ENCODE data around the gene RAB27A.

Gene RAB27A

GRCh38 chr15:55334371-55334770, 44.8 kb upstream of the RAB27A start:
- Histone ChIP-seq H4K20me1 (ENCODE audit: insufficient read depth, low read length) (no peaks in the 10 kb centered on the region), H3K9me2 (replicated peaks; ENCODE audit: insufficient read depth, low read length) (no peaks in the 10 kb centered on the region), H3K27ac (ENCODE audit: low read length) (no peak overlapping the region), H3K9ac (ENCODE audit: low read length) (no peak overlapping the region), H3K4me3 (ENCODE audit: low read length) (no peak overlapping the region), H2AFZ (ENCODE audit: low read length) (no peak overlapping the region), H3F3A (ENCODE audit: insufficient read depth, low read length) (no peaks in the 10 kb centered on the region), H3K9me3 (replicated peaks; ENCODE audit: insufficient read depth, low read length) (no peaks in the 10 kb centered on the region), H3K27me3 (replicated peaks; ENCODE audit: insufficient read depth, low read length) (no peaks in the 10 kb centered on the region), H3K4me2 (ENCODE audit: low read depth, low read length) (no peak overlapping the region), H3K4me1 (ENCODE audit: low read length) (no peaks in the 10 kb centered on the region), H3K79me2 (ENCODE audit: low read length) (no peaks in the 10 kb centered on the region), H3K36me3 (replicated peaks; ENCODE audit: insufficient read depth, low read length) (no peaks in the 10 kb centered on the region)
- no peak for DNase-seq
- TF ChIP-seq, protein P1, sequence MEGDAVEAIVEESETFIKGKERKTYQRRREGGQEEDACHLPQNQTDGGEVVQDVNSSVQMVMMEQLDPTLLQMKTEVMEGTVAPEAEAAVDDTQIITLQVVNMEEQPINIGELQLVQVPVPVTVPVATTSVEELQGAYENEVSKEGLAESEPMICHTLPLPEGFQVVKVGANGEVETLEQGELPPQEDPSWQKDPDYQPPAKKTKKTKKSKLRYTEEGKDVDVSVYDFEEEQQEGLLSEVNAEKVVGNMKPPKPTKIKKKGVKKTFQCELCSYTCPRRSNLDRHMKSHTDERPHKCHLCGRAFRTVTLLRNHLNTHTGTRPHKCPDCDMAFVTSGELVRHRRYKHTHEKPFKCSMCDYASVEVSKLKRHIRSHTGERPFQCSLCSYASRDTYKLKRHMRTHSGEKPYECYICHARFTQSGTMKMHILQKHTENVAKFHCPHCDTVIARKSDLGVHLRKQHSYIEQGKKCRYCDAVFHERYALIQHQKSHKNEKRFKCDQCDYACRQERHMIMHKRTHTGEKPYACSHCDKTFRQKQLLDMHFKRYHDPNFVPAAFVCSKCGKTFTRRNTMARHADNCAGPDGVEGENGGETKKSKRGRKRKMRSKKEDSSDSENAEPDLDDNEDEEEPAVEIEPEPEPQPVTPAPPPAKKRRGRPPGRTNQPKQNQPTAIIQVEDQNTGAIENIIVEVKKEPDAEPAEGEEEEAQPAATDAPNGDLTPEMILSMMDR (IDR thresholded peaks at IDR 0.05; ENCODE audit: low read length): no peak
- no peak for TF ChIP-seq EZH2 (optimal IDR thresholded peaks at IDR 0.05; ENCODE audit: low read depth, low read length)
- TF ChIP-seq EZH2phosphoT487 (IDR thresholded peaks at IDR 0.05; ENCODE audit: low read length): no peak

GRCh38 chr15:55327387-55327786, 37.8 kb upstream of the RAB27A start:
- Histone ChIP-seq H3K9me3 (replicated peaks; ENCODE audit: insufficient read depth, low read length) (no peaks in the 10 kb centered on the region), H3K79me2 (ENCODE audit: low read length) (0 out of 2 replicates have a peak, but pooled peaks cover 2% of the 10 kb centered on the region), H3K4me1 (ENCODE audit: low read length) (no peaks in the 10 kb centered on the region), H3K27ac (ENCODE audit: low read length) (no peak overlapping the region), H4K20me1 (ENCODE audit: insufficient read depth, low read length) (no peaks in the 10 kb centered on the region), H3K4me3 (ENCODE audit: low read length) (no peak overlapping the region), H2AFZ (ENCODE audit: low read length) (no peak overlapping the region), H3K36me3 (replicated peaks; ENCODE audit: insufficient read depth, low read length) (no peaks in the 10 kb centered on the region), H3K9ac (ENCODE audit: low read length) (no peak overlapping the region), H3K27me3 (replicated peaks; ENCODE audit: insufficient read depth, low read length) (no peaks in the 10 kb centered on the region), H3K4me2 (ENCODE audit: low read depth, low read length) (no peak overlapping the region), H3K9me2 (replicated peaks; ENCODE audit: insufficient read depth, low read length) (no peaks in the 10 kb centered on the region), H3F3A (ENCODE audit: insufficient read depth, low read length) (no peaks in the 10 kb centered on the region)
- DNase-seq: no peak
- TF ChIP-seq, protein P1 (IDR thresholded peaks at IDR 0.05; ENCODE audit: low read length): no peak
- TF ChIP-seq EZH2phosphoT487 (IDR thresholded peaks at IDR 0.05; ENCODE audit: low read length): no peak

GRCh38 chr15:55322467-55322866, 32.9 kb upstream of the RAB27A start:
- Histone ChIP-seq H3K9me3 (replicated peaks; ENCODE audit: insufficient read depth, low read length) (no peaks in the 10 kb centered on the region), H3K4me2 (ENCODE audit: low read depth, low read length) (no peak overlapping the region)

More at GRCh38 chr15:55322467-55322866, 32.9 kb upstream of the RAB27A start:
- peaks cover 16% of the 10 kb centered on the region; the same call in 1 of the 2 replicates for H3F3A ChIP-seq (ENCODE audit: insufficient read depth, low read length)
- peaks cover 3% of the 10 kb centered on the region; the same call in 1 of the 2 replicates for H3K4me1 ChIP-seq (ENCODE audit: low read length)
- no peaks in the 10 kb centered on the region for H3K9me2 ChIP-seq (replicated peaks; ENCODE audit: insufficient read depth, low read length)
- H3K27me3 ChIP-seq (replicated peaks; ENCODE audit: insufficient read depth, low read length): no peaks in the 10 kb centered on the region
- no peak for DNase-seq
- H4K20me1 ChIP-seq (ENCODE audit: insufficient read depth, low read length): no peaks in the 10 kb centered on the region
- peaks cover 32% of the 10 kb centered on the region for H3K79me2 ChIP-seq (ENCODE audit: low read length)
- TF ChIP-seq, protein P1 (IDR thresholded peaks at IDR 0.05; ENCODE audit: low read length): no peak
- no peak for TF ChIP-seq EZH2phosphoT487 (IDR thresholded peaks at IDR 0.05; ENCODE audit: low read length)
- TF ChIP-seq EZH2 (optimal IDR thresholded peaks at IDR 0.05; ENCODE audit: low read depth, low read length): no peak
- no peak overlapping the region for H3K27ac ChIP-seq (ENCODE audit: low read length)
- no peak overlapping the region for H3K4me3 ChIP-seq (ENCODE audit: low read length)
- no peak overlapping the region for H2AFZ ChIP-seq (ENCODE audit: low read length)
- H3K9ac ChIP-seq (ENCODE audit: low read length): no peak overlapping the region
- H3K36me3 ChIP-seq (replicated peaks; ENCODE audit: insufficient read depth, low read length): no peaks in the 10 kb centered on the region
